GM12874 (cell line): ENCODE measurements around the gene TGFBR2.

Experiments
- CTCF ChIP-seq: IDR thresholded peaks from 2 replicates; pipeline ENCODE4 v1.5.1; 2011; ENCODE audit warnings: low read depth, mild to moderate bottlenecking, control low read depth, low read length, moderate library complexity; ENCODE audit not compliant: insufficient read depth

Gene TGFBR2

GRCh38 chr3:30621576-30621975, 15.2 kb downstream of the TGFBR2 start:
- no peak for TF ChIP-seq CTCF

GRCh38 chr3:30622047-30622545, 15.7 kb downstream of the TGFBR2 start:
- no peak for TF ChIP-seq CTCF

GRCh38 chr3:30622790-30623189, 16.4 kb downstream of the TGFBR2 start:
- no peak for TF ChIP-seq CTCF

GRCh38 chr3:30623351-30623750, 16.9 kb downstream of the TGFBR2 start:
- TF ChIP-seq CTCF: no peak

- TF ChIP-seq CTCF: no peak
These were observed 19.4 kb downstream of the TGFBR2 start for GRCh38 chr3:30625541-30626438.

- no peak for TF ChIP-seq CTCF
These were observed 20.2 kb downstream of the TGFBR2 start for GRCh38 chr3:30626443-30627180.

- no peak for TF ChIP-seq CTCF
These were observed 22.0 kb downstream of the TGFBR2 start for GRCh38 chr3:30628205-30628900.
